GM21825 (cell line): ENCODE results near the gene PLBD2.
"Not testable (repeated sequence)": the region's sequence is repeated elsewhere in the genome, so short reads cannot be mapped to it uniquely, and the experiment has no call there.

Source experiments
- ATAC-seq: cut with Tn5 transposase; IDR thresholded peaks from one replicate; pipeline ENCODE4 v1.9.1; 2021; ENCODE audit warnings: mild to moderate bottlenecking, moderate library complexity; ENCODE audit not compliant: unreplicated experiment

The PLBD2 gene

GRCh38 chr12:113333877-113334785, 24.3 kb upstream of the PLBD2 start:
- ATAC-seq, result peak; percentile 7

GRCh38 chr12:113334786-113335539, 23.4 kb upstream of the PLBD2 start, which contains the start of gene SLC8B1:
Gene SLC8B1, minus strand, starts transcription at chr12:113335109. Its CDS starts 2,231 bp downstream, at chr12:113332878.
- peak; percentile 93 for ATAC-seq

DNA sequence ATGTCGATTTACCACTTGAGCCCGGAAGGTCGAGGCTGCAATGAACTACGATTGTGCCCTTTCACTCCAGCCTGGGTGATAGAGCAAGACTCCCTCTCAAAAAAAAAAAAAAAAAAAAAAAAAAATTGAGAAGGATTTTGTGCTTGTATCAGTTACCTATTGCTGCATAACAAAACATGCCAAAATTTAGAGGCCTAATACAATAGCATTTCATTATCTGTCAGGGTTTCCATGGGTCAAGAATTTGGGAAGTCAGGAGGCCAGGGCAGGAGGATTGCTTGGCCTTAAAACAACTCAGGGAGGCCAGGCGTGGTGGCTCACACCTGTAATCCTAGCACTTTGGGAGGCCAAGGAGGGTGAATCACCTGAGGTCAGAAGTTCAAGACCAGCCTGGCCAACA, 18.8 kb upstream of the PLBD2 start:
- ATAC-seq, result no peak

GRCh38 chr12:113340061-113340460, 18.3 kb upstream of the PLBD2 start:
- ATAC-seq, result no peak

DNA sequence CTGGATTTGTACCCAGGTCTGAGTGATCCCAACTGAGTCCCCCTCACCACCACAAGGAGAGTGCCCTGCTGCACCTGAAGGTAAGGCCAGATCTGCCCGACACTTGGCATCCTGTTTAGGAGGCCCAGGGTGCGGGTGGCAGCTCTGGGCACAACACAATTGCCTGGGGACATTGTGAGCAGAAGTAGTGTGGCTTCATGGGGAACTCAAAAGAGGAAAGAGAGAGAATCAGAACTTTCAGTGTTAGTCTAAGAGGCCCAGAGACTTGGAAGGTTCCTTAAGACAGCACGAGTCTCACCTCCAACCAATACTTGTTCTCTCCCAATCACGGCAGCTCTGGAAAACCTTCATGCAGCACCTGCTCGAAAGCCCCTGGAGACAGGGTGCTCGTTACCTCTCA, 16.9 kb upstream of the PLBD2 start:
- no peak for ATAC-seq

DNA sequence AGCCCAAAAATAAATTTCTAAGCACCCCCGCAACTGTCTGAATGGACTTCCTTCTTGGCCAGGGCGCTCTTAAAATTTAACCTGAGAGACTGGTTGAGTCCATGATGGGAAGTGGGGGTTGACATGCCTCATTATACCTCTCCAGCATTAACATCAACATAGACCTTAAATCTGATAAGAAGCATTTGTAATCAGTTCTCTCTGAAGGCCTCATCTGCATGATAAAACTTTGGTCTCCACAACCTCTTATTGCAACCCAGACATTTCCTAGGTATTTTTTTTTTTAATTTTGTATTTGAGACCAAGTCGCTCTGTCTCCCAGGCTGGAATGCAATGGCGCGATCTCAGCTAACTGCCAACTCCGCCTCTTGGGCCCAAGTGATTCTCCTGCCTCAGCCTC, 13.1 kb upstream of the PLBD2 start:
- ATAC-seq, result no peak

GRCh38 chr12:113346353-113346752, 12.0 kb upstream of the PLBD2 start:
- no peak for ATAC-seq

DNA sequence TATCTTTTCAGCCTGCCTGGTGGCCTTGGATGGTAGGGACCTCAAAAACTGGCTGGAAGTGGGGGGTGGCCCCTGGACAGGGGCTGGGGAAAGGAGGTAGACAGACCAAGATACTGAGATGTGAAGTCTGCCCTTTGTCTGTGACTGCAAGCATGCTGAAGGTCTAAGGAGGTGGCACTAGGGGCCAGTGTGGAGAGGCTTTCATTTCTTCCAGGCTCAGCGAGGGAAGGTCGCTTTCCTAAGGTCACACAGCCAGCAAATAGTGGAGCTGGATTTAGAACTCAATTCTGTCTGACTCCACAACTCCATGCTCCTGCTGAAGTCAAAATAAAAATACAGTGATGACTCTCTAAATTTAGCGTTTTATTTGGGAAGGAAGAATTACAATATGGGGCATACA, 11.3 kb upstream of the PLBD2 start:
- no peak for ATAC-seq

DNA sequence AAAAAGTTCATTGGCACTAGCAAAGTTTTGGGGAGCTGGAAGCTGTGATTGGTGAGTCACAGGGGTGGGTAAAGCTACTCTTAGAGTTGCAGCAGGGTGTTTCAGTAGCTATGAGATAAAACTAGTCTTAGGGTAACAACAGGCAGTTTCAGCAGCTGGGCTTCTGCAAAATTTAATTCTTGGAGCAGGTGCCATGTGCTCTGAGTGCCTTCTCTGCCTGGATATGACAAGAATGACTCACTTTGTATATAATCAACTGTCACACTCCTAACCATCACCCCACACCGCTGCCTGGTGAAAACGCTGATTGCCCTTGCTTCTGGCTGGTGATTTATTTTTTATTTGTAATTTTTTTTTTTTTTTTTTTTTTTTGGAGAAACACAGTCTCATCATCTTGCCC, 10.5 kb upstream of the PLBD2 start:
- no peak for ATAC-seq

- no peak for ATAC-seq
Measured at GRCh38 chr12:113348849-113349536, 9.4 kb upstream of the PLBD2 start.

- no peak for ATAC-seq
Measured at GRCh38 chr12:113351089-113351488, 7.3 kb upstream of the PLBD2 start.

- ATAC-seq, result not testable (repeated sequence)
Measured at GRCh38 chr12:113354192-113354591, 4.2 kb upstream of the PLBD2 start.

DNA sequence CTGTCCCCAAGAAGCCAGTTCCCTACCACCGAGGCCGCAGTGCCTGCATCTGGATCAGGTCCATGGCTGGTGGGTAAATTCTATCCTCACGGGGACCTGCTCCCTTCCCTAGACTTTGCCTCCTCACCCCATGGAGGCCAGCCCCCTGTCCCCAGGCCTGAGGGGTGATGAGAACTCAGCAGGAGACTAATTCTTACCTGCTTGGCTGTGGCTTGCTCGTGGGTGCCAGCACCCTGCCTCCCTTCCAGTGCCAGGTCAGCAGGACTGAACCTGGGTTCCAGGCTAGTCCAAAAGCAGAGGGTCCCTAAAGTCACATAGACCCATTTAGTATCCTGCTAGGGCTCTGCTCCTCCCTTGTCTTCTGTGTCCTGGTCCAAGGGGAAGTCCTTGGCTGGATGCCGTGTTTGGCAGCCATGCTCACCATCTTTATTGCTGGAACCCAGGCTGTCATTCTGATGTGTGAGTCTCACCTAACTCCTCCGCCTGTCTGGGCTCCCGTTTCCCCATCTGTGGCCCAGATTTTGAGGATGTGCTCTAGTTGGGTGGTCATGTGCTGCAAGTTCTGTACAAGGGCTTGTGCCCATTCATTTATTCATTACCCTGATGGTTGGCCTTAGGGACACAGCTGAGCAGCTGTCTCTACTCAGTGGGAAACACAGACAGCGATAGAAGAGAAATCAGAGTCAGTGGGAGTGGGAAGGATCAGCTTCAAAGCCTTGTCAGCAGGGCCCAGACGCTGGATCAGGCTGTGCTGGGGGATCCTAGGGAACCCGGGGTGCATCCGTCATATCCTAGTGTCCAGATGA, 949 bp downstream of the PLBD2 start:
- no peak for ATAC-seq

DNA sequence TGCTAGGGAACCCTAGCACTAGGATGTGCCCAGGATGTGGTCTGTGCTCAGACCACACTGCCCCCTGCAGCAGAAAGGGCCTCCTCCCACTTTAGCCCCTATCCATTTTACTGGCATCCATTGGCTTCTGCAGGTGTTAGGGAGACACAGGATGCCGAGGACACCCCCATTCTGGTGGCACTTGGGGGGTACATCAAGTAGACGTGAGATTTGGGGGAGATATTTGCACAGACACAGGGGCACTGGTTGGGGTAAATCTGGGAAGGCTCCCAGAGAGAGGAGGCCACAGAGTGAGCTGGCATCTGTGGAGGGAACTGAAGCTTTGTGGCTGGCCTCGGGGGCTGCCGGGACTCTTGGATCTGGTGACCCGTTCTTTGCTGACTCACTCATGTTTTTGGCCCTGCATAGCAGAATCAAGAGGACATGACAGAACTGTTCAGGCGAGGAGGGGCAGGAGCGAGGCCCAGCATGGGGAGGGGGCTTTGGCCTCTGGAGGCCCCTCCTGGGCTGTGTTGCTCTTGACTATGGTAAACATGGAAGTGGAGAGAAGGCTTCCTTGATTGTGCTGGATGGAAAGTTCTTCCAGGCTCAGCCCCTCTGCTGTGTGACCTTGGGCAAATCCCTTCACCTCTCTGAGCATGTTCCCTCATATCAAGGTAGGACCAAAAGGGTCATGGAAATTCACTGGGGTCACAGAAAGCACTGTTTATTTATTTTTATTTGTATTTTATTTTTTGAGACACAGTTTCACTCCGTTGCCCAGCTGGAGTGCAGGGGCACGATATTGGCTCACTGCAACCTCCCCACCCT, 1.8 kb downstream of the PLBD2 start:
- no peak for ATAC-seq

DNA sequence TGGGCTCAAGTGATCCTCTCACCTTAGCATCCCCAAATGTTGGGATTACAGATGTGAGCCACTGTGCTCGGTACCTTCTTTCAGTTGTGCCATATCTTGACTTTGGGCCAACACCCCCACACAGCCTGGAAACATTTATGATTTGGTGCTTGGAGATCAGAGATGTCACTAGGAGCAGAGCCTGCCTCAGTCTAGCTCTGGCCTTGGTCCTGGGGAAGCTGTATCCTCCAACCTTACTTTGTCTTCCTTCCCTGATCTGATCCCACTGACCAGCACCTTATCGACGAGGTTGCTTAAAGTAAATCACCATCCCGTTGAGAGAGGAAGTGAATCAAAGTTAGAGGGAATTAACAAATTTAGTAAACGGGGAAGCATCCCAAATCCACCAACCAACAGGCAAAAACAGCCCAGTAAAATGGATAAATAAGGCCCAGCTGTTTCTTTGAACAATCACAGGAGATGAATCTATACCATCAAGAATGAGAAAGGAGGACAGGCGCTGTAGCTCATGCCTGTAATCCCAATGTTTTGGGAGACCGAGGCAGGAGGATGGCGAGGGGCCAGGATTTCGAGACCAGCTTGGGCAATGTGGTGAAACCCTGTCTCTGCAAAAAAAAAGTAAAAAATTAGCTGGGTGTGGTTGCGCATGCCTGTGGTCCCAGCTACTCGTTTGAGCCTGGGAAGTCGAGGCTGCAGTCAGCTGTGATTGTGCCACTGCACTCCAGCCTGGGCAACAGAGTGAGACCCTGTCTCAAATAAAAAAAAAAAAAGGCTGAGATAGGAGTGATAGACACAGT, 3.4 kb downstream of the PLBD2 start:
- ATAC-seq, result no peak

- no peak for ATAC-seq
Measured at GRCh38 chr12:113364698-113365097, 6.3 kb downstream of the PLBD2 start.

- ATAC-seq, result no peak
Measured at GRCh38 chr12:113365639-113366395, 7.4 kb downstream of the PLBD2 start.

DNA sequence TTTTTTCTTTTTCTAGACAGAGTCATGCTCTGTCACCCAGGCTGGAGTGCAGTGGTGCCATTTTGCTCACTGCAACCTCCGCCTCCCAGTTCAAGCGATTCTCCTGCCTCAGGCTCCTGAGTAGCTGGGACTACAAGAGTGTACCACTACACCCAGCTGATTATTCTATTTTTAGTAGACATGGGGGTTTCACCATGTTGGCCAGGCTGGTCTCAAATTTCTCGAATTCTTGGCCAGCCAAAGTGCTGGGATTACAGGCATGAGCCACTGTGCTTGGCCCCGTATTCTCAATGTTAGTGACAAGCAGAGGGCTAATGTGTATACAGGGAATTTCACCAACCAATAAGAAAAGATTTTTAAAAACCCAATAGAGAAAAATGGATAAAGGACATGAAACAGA, 8.4 kb downstream of the PLBD2 start:
- no peak for ATAC-seq
